Measurements from ENCODE around the gene TBC1D14. TPM values are rescaled to one million over a fixed set of nuclear protein-coding genes. Genes with fewer than 3 reads are reported as not detected.

Gene TBC1D14
- total and polyA plus RNA-seq, 2 of the 8 experiments (the other 6 are each of a cell fraction or from before 2014, with no cell fraction given) = 45.6 to 48.2 TPM

DNA sequence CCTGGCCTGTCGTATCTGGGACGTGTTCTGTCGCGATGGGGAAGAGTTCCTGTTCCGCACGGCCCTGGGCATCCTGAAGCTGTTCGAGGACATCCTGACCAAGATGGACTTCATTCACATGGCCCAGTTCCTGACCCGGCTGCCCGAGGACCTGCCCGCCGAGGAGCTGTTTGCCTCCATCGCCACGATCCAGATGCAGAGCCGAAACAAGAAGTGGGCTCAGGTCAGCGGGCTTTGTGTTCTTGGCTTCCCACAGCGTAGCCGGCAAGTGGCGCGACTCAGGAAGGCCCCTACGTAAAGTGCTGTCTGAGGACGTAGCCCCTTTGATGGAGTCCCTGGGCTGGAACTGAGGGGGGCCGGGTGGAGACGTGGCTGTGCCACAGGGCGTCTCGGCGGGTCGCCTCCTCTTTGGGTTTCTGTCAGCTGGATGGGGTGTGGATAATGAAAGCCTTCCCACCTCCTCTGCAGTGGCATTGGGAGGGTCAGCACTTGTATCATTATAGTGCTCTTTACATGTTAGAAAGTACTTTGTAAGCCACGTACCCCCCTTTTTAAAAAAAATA lies 115.5 kb downstream of the TBC1D14 start:
- Histone ChIP-seq H3K9ac (replicated peaks in 1 of 4; ENCODE audit: extremely low read depth in 1 of 4, low read depth in 3 of 4, low read length in 3 of 4) (no peak overlapping the region), H3K27me3 (replicated peaks in 1 of 4; ENCODE audit: control insufficient read depth in 3 of 4, extremely low read depth in 1 of 4, insufficient read depth in 3 of 4, low read length in 3 of 4) (no peaks in the 10 kb centered on the region), H3K4me1 (replicated peaks in 1 of 4; ENCODE audit: control insufficient read depth in 3 of 4, insufficient read depth in 4 of 4, low read length in 3 of 4) (no peaks in the 10 kb centered on the region; a peak in 1 of 7 replicates), H3K36me3 (ENCODE audit: control insufficient read depth in 2 of 4, insufficient read depth in 4 of 4, low read length in 3 of 4) (peaks cover 0 to 31% (median 7%) of the 10 kb centered on the region in 4 experiments; a peak in 5 of 8 replicates), H3K79me2 (ENCODE audit: control insufficient read depth in 1 of 2, insufficient read depth in 2 of 2, low read length in 2 of 2) (no peaks in the 10 kb centered on the region), H4K8ac (ENCODE audit: extremely low read depth, insufficient read depth, low read length) (no peak overlapping the region), H3K9me3 (ENCODE audit: insufficient read depth in 2 of 2, low read depth in 1 of 2, low read length in 1 of 2) (no peaks in the 10 kb centered on the region), H3K27ac (ENCODE audit: low read depth, low read length) (no peak overlapping the region), H3K18ac (ENCODE audit: extremely low read depth, low read length) (no peak overlapping the region), H4K91ac (replicated peaks; ENCODE audit: insufficient read length, low read length) (no peak overlapping the region), H2AK5ac (ENCODE audit: low read depth, low read length) (no peak overlapping the region), H2BK20ac (ENCODE audit: low read length) (no peak overlapping the region), H2BK120ac (replicated peaks; ENCODE audit: low read depth, low read length) (no peak overlapping the region), H3K4me2 (ENCODE audit: insufficient read depth in 1 of 2, low read depth in 2 of 2, low read length in 2 of 2) (no peak overlapping the region), H2BK15ac (ENCODE audit: low read length) (no peak overlapping the region), H3K23ac (ENCODE audit: insufficient read length) (no peak overlapping the region), H2BK5ac (ENCODE audit: low read depth, low read length) (no peak overlapping the region), H3K23me2 (ENCODE audit: low read depth, low read length) (peaks cover 10% of the 10 kb centered on the region; the same call in 1 of the 2 replicates), H4K20me1 (replicated peaks in 1 of 2; ENCODE audit: control insufficient read depth in 1 of 2, insufficient read depth in 2 of 2, low read length in 2 of 2) (peaks cover 0 to 25% of the 10 kb centered on the region in 2 experiments), H2AFZ (ENCODE audit: low read length) (no peak overlapping the region), H4K5ac (ENCODE audit: insufficient read length, low read depth, low read length) (no peak overlapping the region), H3K79me1 (ENCODE audit: low read depth, low read length) (peaks cover 3% of the 10 kb centered on the region), H3K4me3 (ENCODE audit: extremely low read depth in 1 of 4, insufficient read depth in 2 of 4, low read depth in 3 of 4, low read length in 4 of 4) (no peak overlapping the region), H3K56ac (replicated peaks; ENCODE audit: insufficient read length, low read depth, low read length) (no peak overlapping the region), H3K4ac (replicated peaks; ENCODE audit: insufficient read length, low read depth, low read length) (no peak overlapping the region), H3K14ac (ENCODE audit: insufficient read length) (no peak overlapping the region), H2BK12ac (ENCODE audit: low read depth, low read length) (no peak overlapping the region)
- ChIA-PET POLR2A (ENCODE audit: partially characterized antibody) (interaction anchor here (1.2 to 1.4 kb wide), 2 partner anchors 9 to 18 kb away, joined by 3 read pairs; no protein-coding TSS in a partner anchor), CTCF (ENCODE audit: partially characterized antibody) (interaction anchor here (0.5 to 1.7 kb wide), 5 partner anchors 9 to 265 kb away, joined by 3 to 7 read pairs (median 3); no protein-coding TSS in a partner anchor)
- FAIRE-seq (no peak), DNase-seq (ENCODE audit: low read depth in 1 of 2, low spot score in 2 of 2) (no peak)
- 91% methylated on average over 28 of the region's 28 CpGs; no CpG with 5 or more reads in 1 of the 2 experiments for WGBS, 2 experiments (ENCODE audit: extremely low coverage in 1 of 2, insufficient coverage in 1 of 2, insufficient read length in 1 of 2, insufficient replicate concordance in 2 of 2, low coverage in 1 of 2, low lambda C conversion rate in 2 of 2, missing lambda C conversion rate in 1 of 2)
- no peak for TF ChIP-seq KDM5A (IDR thresholded peaks at IDR 0.05; ENCODE audit: low read length)
- no peak for TF ChIP-seq CBX5 (IDR thresholded peaks at IDR 0.05; ENCODE audit: low read depth, low read length)
- no peak for TF ChIP-seq MAFK (IDR thresholded peaks at IDR 0.05; ENCODE audit: low read depth, low read length)
- TF ChIP-seq CEBPB (IDR thresholded peaks at IDR 0.05; ENCODE audit: low read depth, low read length) = no peak
- no peak for TF ChIP-seq NRF1 (IDR thresholded peaks at IDR 0.05; ENCODE audit: low read depth, low read length)
- TF ChIP-seq POLR2AphosphoS5 (IDR thresholded peaks at IDR 0.05; ENCODE audit: low read depth, low read length) = no peak
